ENCODE results near the gene SLC30A4. TPM values are rescaled to one million over a fixed set of nuclear protein-coding genes. Genes with fewer than 3 reads are reported as not detected.

The SLC30A4 gene
- total and polyA plus RNA-seq, 12 donors = 1.4 to 4.5 (median 3.0) TPM

DNA sequence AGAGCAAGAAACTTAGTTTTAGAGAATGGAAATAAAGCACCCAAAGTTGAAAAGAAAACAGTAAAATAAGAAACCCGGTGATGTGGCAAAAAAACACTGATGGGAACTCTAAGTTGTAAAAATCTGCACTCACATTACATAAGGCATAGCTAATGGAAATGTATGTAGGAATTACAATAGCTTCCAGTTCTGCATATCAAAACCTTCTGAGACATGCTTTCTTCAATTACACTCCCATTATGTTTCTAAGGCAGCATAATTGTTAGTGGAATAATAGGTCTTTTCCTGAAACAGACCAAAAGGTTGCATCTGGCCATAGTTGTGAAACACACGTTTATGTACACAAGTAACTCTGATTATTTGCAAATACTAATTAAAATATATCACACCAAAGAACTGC lies 41.4 kb downstream of the SLC30A4 start:
- WGBS, 2 donors = 71 to 76% methylated on average over 2 of the region's 2 CpGs
- TF ChIP-seq, protein P1, sequence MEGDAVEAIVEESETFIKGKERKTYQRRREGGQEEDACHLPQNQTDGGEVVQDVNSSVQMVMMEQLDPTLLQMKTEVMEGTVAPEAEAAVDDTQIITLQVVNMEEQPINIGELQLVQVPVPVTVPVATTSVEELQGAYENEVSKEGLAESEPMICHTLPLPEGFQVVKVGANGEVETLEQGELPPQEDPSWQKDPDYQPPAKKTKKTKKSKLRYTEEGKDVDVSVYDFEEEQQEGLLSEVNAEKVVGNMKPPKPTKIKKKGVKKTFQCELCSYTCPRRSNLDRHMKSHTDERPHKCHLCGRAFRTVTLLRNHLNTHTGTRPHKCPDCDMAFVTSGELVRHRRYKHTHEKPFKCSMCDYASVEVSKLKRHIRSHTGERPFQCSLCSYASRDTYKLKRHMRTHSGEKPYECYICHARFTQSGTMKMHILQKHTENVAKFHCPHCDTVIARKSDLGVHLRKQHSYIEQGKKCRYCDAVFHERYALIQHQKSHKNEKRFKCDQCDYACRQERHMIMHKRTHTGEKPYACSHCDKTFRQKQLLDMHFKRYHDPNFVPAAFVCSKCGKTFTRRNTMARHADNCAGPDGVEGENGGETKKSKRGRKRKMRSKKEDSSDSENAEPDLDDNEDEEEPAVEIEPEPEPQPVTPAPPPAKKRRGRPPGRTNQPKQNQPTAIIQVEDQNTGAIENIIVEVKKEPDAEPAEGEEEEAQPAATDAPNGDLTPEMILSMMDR (IDR thresholded peaks at IDR 0.05) = no peak
- peaks cover 0 to 50% (median 2%) of the 10 kb centered on the region in 9 donors for H3K36me3 ChIP-seq

DNA sequence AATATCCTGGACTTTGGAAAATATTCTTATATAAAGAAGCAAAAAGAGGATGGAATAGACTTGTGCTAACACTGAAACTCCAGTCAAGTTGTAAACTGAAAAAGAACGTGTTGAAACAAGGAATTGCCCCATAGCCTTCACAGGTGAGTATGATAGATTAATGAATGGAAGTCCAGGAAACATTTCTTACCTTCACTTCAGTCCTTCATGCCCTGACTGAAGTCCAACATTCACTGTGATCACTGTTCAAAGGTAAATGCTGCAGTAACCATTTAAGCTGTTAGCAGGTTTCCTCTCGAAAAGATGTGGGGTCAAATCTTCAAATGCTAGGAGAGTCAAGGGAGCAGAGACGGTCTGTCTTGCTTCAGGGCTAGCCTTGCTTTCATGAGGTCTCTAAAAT lies 46.1 kb downstream of the SLC30A4 start:
- Histone ChIP-seq H3K27ac (no peak overlapping the region), H3K36me3 (peaks cover 0 to 11% (median 0%) of the 10 kb centered on the region in 9 donors), H3K4me1 (no peaks in the 10 kb centered on the region), H3K27me3 (peaks cover 0 to 20% (median 12%) of the 10 kb centered on the region in 7 donors), H3K4me3 (no peak overlapping the region), H3K9me3 (no peaks in the 10 kb centered on the region)
- no peak for DNase-seq
- ATAC-seq = no peak
- intact Hi-C loops (cut with DNase I) = no loop called here
- WGBS, 2 donors = 71 to 78% methylated on average over 3 of the region's 3 CpGs
- TF ChIP-seq, protein P1 (IDR thresholded peaks at IDR 0.05) = no peak

More for the DNA sequence above, 41.4 kb downstream of the SLC30A4 start:
- no peak for DNase-seq
- Histone ChIP-seq H3K4me3 (no peak overlapping the region), H3K27me3 (no peaks in the 10 kb centered on the region), H3K27ac (no peak overlapping the region), H3K4me1 (no peaks in the 10 kb centered on the region), H3K9me3 (no peaks in the 10 kb centered on the region)
- intact Hi-C loops (cut with DNase I) = no loop called here
- ATAC-seq = no peak

DNA sequence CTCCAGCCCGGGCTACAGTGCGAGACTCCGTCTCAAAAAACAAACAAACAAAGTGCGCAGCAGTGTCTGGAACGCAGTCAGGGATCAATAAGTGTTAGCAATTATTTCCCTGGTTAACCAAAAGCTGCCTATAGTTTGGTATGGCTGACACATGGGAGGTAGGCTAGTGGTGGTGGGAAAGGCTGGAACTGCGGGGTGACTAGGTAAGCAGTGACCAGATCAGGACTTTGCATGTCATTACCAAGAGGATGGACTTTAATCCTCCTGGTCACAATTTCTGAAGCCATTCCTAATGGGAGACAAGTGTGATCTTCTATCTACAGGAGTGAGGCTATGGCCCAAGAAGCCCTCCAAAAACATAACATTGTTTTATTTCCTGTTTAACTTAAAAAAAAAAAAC lies 47.8 kb downstream of the SLC30A4 start:
- Histone ChIP-seq H3K4me3 (no peak overlapping the region), H3K4me1 (no peaks in the 10 kb centered on the region), H3K27ac (no peak overlapping the region), H3K36me3 (peaks cover 0 to 6% (median 0%) of the 10 kb centered on the region in 9 donors), H3K27me3 (peaks cover 0 to 36% (median 27%) of the 10 kb centered on the region in 7 donors), H3K9me3 (no peaks in the 10 kb centered on the region)
- no peak for DNase-seq
- ATAC-seq = no peak
- TF ChIP-seq, protein P1 (IDR thresholded peaks at IDR 0.05) = no peak
- intact Hi-C loops (cut with DNase I) = no loop called here
- WGBS, 2 donors = 93% methylated on average over 6 of the region's 6 CpGs

DNA sequence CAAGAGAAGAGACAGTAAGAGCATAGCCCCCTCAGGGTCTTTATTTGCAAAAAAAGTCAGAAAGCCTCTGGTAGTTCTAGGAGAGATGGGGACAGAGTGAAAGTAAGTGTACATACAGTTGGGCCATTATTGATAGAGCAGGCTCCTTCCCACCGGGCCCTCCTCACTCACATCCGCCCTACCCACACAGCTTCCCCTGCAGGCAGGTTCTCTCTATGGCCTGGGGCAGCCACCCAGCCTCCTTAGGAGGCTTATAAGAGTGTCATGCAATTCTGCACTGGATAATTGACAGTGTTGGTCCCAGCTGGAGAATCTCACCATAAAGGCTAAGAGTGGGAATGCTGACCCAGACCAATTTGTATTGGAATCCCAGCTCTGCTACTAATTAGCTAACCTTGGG lies 49.5 kb downstream of the SLC30A4 start:
- H3K36me3 ChIP-seq = no peaks in the 10 kb centered on the region
- TF ChIP-seq, protein P1 (IDR thresholded peaks at IDR 0.05) = no peak
- no peaks in the 10 kb centered on the region for H3K9me3 ChIP-seq
- H3K27ac ChIP-seq = no peak overlapping the region
- intact Hi-C loops (cut with DNase I) = no loop called here
- 60 to 75% methylated on average over 2 of the region's 2 CpGs for WGBS, 2 donors
- H3K4me3 ChIP-seq = no peak overlapping the region
- no peak for DNase-seq
- H3K27me3 ChIP-seq = peaks cover 0 to 52% (median 35%) of the 10 kb centered on the region in 7 donors
- H3K4me1 ChIP-seq = no peaks in the 10 kb centered on the region
- no peak for ATAC-seq

All from heart right ventricle (tissue), 16 donors.